ENCODE results near the gene UFC1. TPM values are rescaled to one million over a fixed set of nuclear protein-coding genes. Genes with fewer than 3 reads are reported as not detected.

The UFC1 gene
- total RNA-seq, 2 experiments from 2014 or later = 103 to 113 TPM

- Mint-ChIP-seq H3K9me3 (no peaks in the 10 kb centered on the region), H3K4me3 (no peak overlapping the region), H3K4me1 (peaks cover 59% of the 10 kb centered on the region), H3K36me3 (ENCODE audit: low read depth) (peaks cover 64% of the 10 kb centered on the region), H3K27ac (no peak overlapping the region), H3K27me3 (no peaks in the 10 kb centered on the region)
- POLR2A ChIA-PET = interaction anchor here (3.0 to 3.3 kb wide), 2 partner anchors 8 to 27 kb away, joined by 31 to 69 read pairs; partner anchors contain the start of genes NDUFS2 and PPOX
- no peak for DNase-seq
- CTCF ChIA-PET = no interaction called here
Measured at GRCh38 chr1:161174911-161175310, 21.1 kb downstream of the UFC1 start.

DNA sequence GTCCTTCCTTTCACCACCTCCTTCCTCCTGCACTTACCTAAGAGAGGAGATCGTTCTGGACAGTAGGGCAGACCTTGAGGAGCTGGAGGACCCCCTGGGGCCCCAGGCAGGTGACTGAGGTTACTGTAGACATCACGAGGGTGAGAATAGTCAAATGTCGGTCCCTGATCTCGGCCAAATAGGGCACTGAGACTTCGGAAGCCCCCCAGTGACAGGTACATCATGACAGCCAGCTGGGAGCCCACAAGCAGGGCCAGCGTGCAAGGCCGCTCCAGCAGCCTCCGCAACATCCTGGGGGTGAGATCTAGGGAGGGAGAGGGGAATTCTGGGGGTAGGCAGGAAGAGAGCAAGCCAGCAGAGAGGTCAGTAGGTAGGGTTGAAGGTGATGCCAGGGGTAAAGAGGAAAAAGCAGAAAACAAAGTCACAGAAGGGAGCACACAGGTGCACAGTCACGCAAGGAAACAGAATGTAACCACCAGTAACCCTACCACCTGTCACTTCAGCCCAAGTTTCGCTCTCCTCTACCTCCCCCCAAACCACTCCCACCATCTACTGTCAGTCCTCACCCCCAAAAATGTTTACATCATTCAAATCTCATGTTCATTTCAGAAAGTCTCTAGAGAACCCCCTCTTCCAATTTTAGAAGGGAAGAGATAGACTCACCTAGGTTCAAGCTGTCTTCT, 22.1 kb downstream of the UFC1 start:
- no peak for DNase-seq
- H3K27me3 Mint-ChIP-seq = no peaks in the 10 kb centered on the region
- CTCF ChIA-PET = interaction anchor here (0.8 to 2.3 kb wide), 4 partner anchors 10 to 115 kb away, joined by 3 to 30 read pairs (median 10); partner anchors contain the start of genes PPOX and TOMM40L
- peak overlapping the region; percentile 96 for H3K27ac Mint-ChIP-seq
- peaks cover 67% of the 10 kb centered on the region for H3K4me1 Mint-ChIP-seq
- H3K36me3 Mint-ChIP-seq (ENCODE audit: low read depth) = peaks cover 61% of the 10 kb centered on the region
- peak overlapping the region; percentile 97 for H3K4me3 Mint-ChIP-seq
- POLR2A ChIA-PET = interaction anchor here (0.9 to 3.3 kb wide), 10 partner anchors 9 to 115 kb away, joined by 4 to 69 read pairs (median 10); partner anchors contain the start of genes NDUFS2, NIT1, PFDN2 and PPOX
- H3K9me3 Mint-ChIP-seq = no peaks in the 10 kb centered on the region

DNA sequence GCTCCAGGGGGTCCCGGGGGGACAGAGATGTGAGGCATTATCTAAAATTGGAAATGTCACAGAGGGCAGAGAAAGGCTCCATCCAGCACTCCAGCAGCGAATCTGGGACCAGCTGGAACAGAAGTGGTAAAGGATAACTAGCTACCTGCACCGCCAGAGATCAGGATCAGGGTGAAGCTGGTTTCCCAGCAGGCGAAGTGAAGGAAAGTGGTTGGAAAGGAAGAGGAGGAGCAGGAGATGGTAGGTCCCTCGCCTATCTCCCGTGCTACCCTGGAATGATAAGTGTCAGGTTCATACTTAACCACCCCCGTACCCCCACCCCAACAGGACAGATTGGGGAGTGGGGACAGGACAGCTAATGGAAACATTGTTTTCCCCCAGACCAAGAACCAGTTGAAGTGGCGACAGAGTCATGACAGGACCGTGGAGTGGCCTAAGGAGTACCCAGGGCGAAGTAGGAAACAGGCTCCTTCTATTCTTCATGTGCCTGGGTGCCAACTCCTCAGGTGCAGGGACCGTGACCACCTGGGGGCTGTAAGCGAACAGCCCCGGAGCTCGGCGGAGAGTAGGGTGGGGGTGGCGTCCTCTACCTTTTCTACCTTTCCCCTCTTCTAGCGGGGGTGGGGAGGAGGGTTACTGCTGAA, 22.8 kb downstream of the UFC1 start:
- H3K27ac Mint-ChIP-seq = peak overlapping the region; percentile 96
- no peaks in the 10 kb centered on the region for H3K9me3 Mint-ChIP-seq
- peaks cover 71% of the 10 kb centered on the region for H3K4me1 Mint-ChIP-seq
- ChIA-PET CTCF (interaction anchor here (0.6 to 2.3 kb wide), 6 partner anchors 11 to 115 kb away, joined by 3 to 30 read pairs (median 7); partner anchors contain the start of genes PPOX and TOMM40L), POLR2A (interaction anchor here (0.8 to 3.3 kb wide), 11 partner anchors 9 to 115 kb away, joined by 3 to 69 read pairs (median 9); partner anchors contain the start of genes NDUFS2, NIT1, PFDN2 and PPOX)
- H3K27me3 Mint-ChIP-seq = no peaks in the 10 kb centered on the region
- H3K36me3 Mint-ChIP-seq (ENCODE audit: low read depth) = peaks cover 54% of the 10 kb centered on the region
- DNase-seq = no peak
- peak overlapping the region; percentile 97 for H3K4me3 Mint-ChIP-seq

GRCh38 chr1:161177112-161177935, 23.5 kb downstream of the UFC1 start, which contains the start of gene B4GALT3:
TSS of gene B4GALT3 (minus strand) at chr1:161177507. CDS start at chr1:161176060, 1,447 bp downstream.
- ChIA-PET CTCF (interaction anchor here (0.5 to 2.3 kb wide), 6 partner anchors 12 to 133 kb away, joined by 3 to 30 read pairs (median 7); partner anchors contain the start of genes PPOX and TOMM40L), POLR2A (interaction anchor here (0.7 to 3.3 kb wide), 15 partner anchors 9 to 114 kb away, joined by 3 to 69 read pairs (median 6); partner anchors contain the start of genes NDUFS2, NIT1, PFDN2 and PPOX)
- peak within 1 kb of the TSS; percentile 97 for H3K4me3 Mint-ChIP-seq
- H3K9me3 Mint-ChIP-seq = no peaks in the 10 kb centered on the region
- peaks cover 47% of the 10 kb centered on the region for H3K36me3 Mint-ChIP-seq (ENCODE audit: low read depth)
- H3K4me1 Mint-ChIP-seq = peaks cover 78% of the 10 kb centered on the region
- peak; percentile 94 for DNase-seq
- peak within 1 kb of the TSS; percentile 96 for H3K27ac Mint-ChIP-seq
- no peaks in the 10 kb centered on the region for H3K27me3 Mint-ChIP-seq

- Mint-ChIP-seq H3K27ac (peak overlapping the region; percentile 96), H3K27me3 (no peaks in the 10 kb centered on the region), H3K4me1 (peaks cover 78% of the 10 kb centered on the region), H3K36me3 (ENCODE audit: low read depth) (peaks cover 42% of the 10 kb centered on the region), H3K9me3 (no peaks in the 10 kb centered on the region), H3K4me3 (peak overlapping the region; percentile 97)
- ChIA-PET CTCF (interaction anchor here (1.8 to 2.3 kb wide), 2 partner anchors 48 to 113 kb away, joined by 9 to 10 read pairs; partner anchors contain the start of gene TOMM40L), POLR2A (interaction anchor here (0.7 to 3.3 kb wide), 10 partner anchors 8 to 93 kb away, joined by 3 to 69 read pairs (median 10); partner anchors contain the start of genes NDUFS2, PPOX, TOMM40L and UFC1)
- no peak for DNase-seq
Measured at GRCh38 chr1:161177936-161178244, 24.1 kb downstream of the UFC1 start.

- Mint-ChIP-seq H3K4me3 (no peak overlapping the region), H3K36me3 (ENCODE audit: low read depth) (peaks cover 28% of the 10 kb centered on the region), H3K27ac (peak overlapping the region; percentile 13), H3K9me3 (no peaks in the 10 kb centered on the region), H3K4me1 (peaks cover 82% of the 10 kb centered on the region), H3K27me3 (no peaks in the 10 kb centered on the region)
- CTCF ChIA-PET = interaction anchor here (1.0 to 5.5 kb wide), 5 partner anchors 13 to 202 kb away, joined by 3 to 79 read pairs (median 69); partner anchors contain the start of genes NDUFS2, PPOX and TOMM40L
- DNase-seq = no peak
- POLR2A ChIA-PET = interaction anchor here (1.0 to 1.9 kb wide), 2 partner anchors 10 to 13 kb away, joined by 3 to 9 read pairs; partner anchors contain the start of gene PPOX
Measured at GRCh38 chr1:161179698-161180097, 25.9 kb downstream of the UFC1 start.

DNA sequence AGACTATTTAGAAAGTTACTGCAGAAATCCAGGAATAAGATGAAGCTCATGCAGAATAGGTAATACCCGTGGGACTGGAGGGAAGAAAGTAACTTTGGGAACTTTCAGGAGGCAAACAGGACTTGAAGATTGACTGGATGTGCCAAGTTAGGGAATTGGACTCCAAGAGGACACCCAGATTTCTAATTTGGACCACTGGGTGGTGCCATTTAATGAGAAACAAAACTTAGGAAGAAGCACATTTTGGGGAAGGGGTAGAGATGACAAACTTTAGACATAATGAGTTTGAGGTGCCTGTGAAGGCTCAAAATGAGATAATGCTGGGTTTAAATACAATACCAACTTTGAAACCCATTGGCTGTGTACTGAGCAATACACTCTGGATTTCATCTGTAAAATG, 26.9 kb downstream of the UFC1 start:
- no peak overlapping the region for H3K4me3 Mint-ChIP-seq
- H3K27ac Mint-ChIP-seq = peak overlapping the region; percentile 74
- H3K4me1 Mint-ChIP-seq = peaks cover 80% of the 10 kb centered on the region
- no peaks in the 10 kb centered on the region for H3K27me3 Mint-ChIP-seq
- DNase-seq = no peak
- H3K36me3 Mint-ChIP-seq (ENCODE audit: low read depth) = peaks cover 19% of the 10 kb centered on the region
- H3K9me3 Mint-ChIP-seq = no peaks in the 10 kb centered on the region
- ChIA-PET POLR2A (interaction anchor here (0.7 to 3.3 kb wide), 9 partner anchors 8 to 128 kb away, joined by 3 to 91 read pairs (median 16); partner anchors contain the start of genes ARHGAP30, NDUFS2, PPOX and TOMM40L), CTCF (interaction anchor here (0.9 to 5.5 kb wide), 9 partner anchors 12 to 111 kb away, joined by 3 to 79 read pairs (median 10); partner anchors contain the start of genes NDUFS2, PPOX, TOMM40L and UFC1)

GRCh38 chr1:161182214-161182613, 28.4 kb downstream of the UFC1 start:
- H3K9me3 Mint-ChIP-seq = no peaks in the 10 kb centered on the region
- H3K4me3 Mint-ChIP-seq = peak overlapping the region; percentile 9
- ChIA-PET CTCF (interaction anchor here (0.5 to 5.5 kb wide), 13 partner anchors 10 to 200 kb away, joined by 3 to 79 read pairs (median 6); partner anchors contain the start of genes ARHGAP30, NDUFS2, PPOX and TOMM40L), POLR2A (interaction anchor here (0.5 to 3.3 kb wide), 20 partner anchors 10 to 567 kb away, joined by 3 to 91 read pairs (median 5); partner anchors contain the start of genes ARHGAP30, DEDD, DUSP12 and NDUFS2)
- peaks cover 4% of the 10 kb centered on the region for H3K36me3 Mint-ChIP-seq (ENCODE audit: low read depth)
- DNase-seq = peak; percentile 74
- H3K27me3 Mint-ChIP-seq = no peaks in the 10 kb centered on the region
- peaks cover 82% of the 10 kb centered on the region for H3K4me1 Mint-ChIP-seq
- peak overlapping the region; percentile 93 for H3K27ac Mint-ChIP-seq

GRCh38 chr1:161185282-161185682, 31.5 kb downstream of the UFC1 start:
- Mint-ChIP-seq H3K4me3 (peak overlapping the region; percentile 71), H3K9me3 (no peaks in the 10 kb centered on the region), H3K27ac (peak overlapping the region; percentile 93), H3K4me1 (peaks cover 79% of the 10 kb centered on the region), H3K36me3 (ENCODE audit: low read depth) (peaks cover 3% of the 10 kb centered on the region), H3K27me3 (no peaks in the 10 kb centered on the region)
- peak; percentile 88 for DNase-seq
- CTCF ChIA-PET = interaction anchor here (1.2 to 2.4 kb wide), 2 partner anchors 40 to 49 kb away, joined by 4 to 14 read pairs; partner anchors contain the start of gene TOMM40L
- POLR2A ChIA-PET = interaction anchor here (0.6 to 2.9 kb wide), 12 partner anchors 8 to 139 kb away, joined by 3 to 39 read pairs (median 4); partner anchors contain the start of genes ARHGAP30, B4GALT3, NDUFS2 and PPOX

DNA sequence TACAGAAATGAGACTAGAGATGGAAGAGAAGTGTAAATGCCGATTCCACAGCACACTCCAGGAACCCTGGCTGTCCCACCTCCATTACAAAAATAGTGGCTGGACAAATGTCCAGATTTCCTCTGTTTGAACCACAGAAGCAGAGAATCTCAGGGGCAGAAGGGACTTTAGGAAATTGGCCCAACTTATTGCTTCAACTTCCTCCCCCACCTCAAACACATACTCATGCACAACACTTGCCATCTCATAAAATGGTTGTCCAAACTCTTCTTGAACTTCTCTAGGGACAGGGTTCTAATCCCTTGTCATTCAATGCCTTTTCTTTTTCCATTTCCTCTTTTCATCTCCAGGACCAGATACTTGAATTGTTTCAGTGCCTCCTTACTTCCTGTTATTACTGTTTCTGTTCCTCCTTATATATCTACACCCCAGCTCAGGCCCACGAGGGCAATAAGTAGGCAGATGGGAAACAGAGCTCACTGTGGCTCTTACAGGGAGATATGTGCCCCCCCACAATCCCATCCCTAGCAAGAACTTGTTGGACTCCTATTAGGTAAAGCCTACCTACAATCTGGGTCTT, 32.0 kb downstream of the UFC1 start:
- DNase-seq = no peak
- Mint-ChIP-seq H3K27ac (peak overlapping the region; percentile 93), H3K36me3 (ENCODE audit: low read depth) (peaks cover 3% of the 10 kb centered on the region), H3K4me3 (peak overlapping the region; percentile 71), H3K27me3 (no peaks in the 10 kb centered on the region), H3K9me3 (no peaks in the 10 kb centered on the region), H3K4me1 (peaks cover 75% of the 10 kb centered on the region)
- POLR2A ChIA-PET = interaction anchor here (0.6 to 2.9 kb wide), 13 partner anchors 9 to 139 kb away, joined by 3 to 39 read pairs (median 4); partner anchors contain the start of genes ARHGAP30, B4GALT3, NDUFS2 and PPOX
- CTCF ChIA-PET = interaction anchor here (0.7 to 2.4 kb wide), 6 partner anchors 16 to 182 kb away, joined by 3 to 14 read pairs (median 4); partner anchors contain the start of genes CFAP126, NDUFS2, PPOX and TOMM40L

- Mint-ChIP-seq H3K4me3 (no peak overlapping the region), H3K27me3 (no peaks in the 10 kb centered on the region), H3K4me1 (peaks cover 67% of the 10 kb centered on the region), H3K27ac (peak overlapping the region; percentile 93), H3K36me3 (ENCODE audit: low read depth) (peaks cover 3% of the 10 kb centered on the region), H3K9me3 (no peaks in the 10 kb centered on the region)
- no peak for DNase-seq
- CTCF ChIA-PET = interaction anchor here (0.5 to 2.4 kb wide), 4 partner anchors 22 to 41 kb away, joined by 4 to 14 read pairs (median 8); partner anchors contain the start of genes PPOX and TOMM40L
- POLR2A ChIA-PET = interaction anchor here (1.4 to 2.9 kb wide), 5 partner anchors 11 to 38 kb away, joined by 3 to 39 read pairs (median 10); partner anchors contain the start of genes NDUFS2, PPOX and TOMM40L
Measured at GRCh38 chr1:161187311-161187710, 33.5 kb downstream of the UFC1 start.
